ENCODE results near the gene CRBN.

- TF ChIP-seq POLR2AphosphoS2 (IDR thresholded peaks at IDR 0.05; ENCODE audit: low read depth, low read length) (no peak), RFX5 (IDR thresholded peaks at IDR 0.05; ENCODE audit: low read depth, low read length) (no peak), EP300 (IDR thresholded peaks at IDR 0.05; ENCODE audit: low read depth in 2 of 2, low read length in 2 of 2) (no peak), EP300 (CRISPR knock-in tag; IDR thresholded peaks at IDR 0.05; ENCODE audit: borderline replicate concordance) (no peak), ZNF530 (CRISPR knock-in tag; IDR thresholded peaks at IDR 0.05; ENCODE audit: low read depth) (no peak)
- TF ChIP-seq, protein P1, sequence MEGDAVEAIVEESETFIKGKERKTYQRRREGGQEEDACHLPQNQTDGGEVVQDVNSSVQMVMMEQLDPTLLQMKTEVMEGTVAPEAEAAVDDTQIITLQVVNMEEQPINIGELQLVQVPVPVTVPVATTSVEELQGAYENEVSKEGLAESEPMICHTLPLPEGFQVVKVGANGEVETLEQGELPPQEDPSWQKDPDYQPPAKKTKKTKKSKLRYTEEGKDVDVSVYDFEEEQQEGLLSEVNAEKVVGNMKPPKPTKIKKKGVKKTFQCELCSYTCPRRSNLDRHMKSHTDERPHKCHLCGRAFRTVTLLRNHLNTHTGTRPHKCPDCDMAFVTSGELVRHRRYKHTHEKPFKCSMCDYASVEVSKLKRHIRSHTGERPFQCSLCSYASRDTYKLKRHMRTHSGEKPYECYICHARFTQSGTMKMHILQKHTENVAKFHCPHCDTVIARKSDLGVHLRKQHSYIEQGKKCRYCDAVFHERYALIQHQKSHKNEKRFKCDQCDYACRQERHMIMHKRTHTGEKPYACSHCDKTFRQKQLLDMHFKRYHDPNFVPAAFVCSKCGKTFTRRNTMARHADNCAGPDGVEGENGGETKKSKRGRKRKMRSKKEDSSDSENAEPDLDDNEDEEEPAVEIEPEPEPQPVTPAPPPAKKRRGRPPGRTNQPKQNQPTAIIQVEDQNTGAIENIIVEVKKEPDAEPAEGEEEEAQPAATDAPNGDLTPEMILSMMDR (CRISPR knock-in tag; IDR thresholded peaks at IDR 0.05): no peak
Measured at GRCh38 chr3:3154879-3155610, 24.4 kb downstream of the CRBN start.

Data from HepG2 (cell line).